K562 (cell line): ENCODE results near the gene NDOR1. TPM values are rescaled to one million over a fixed set of nuclear protein-coding genes. Genes with fewer than 3 reads are reported as not detected.

ENCODE experiments used
- ATAC-seq: fragments of 200-7000 bp; cut with Tn5 transposase; 3 replicates; pipeline ENCODE4 v1.9.1; 2020; ENCODE audit warnings: moderate library complexity
- BruUV-seq: library from RNA; stranded (reverse); fragments of 400-500 nt; replicated peaks from 2 replicates; lab custom pipeline; 2021; lab: Mats Ljungman, UMichigan
- CTCF ChIA-PET: fragments of 300-600 bp; formaldehyde crosslinking; extraction: SDS; loops from one replicate; lab custom pipeline; 2021; ENCODE audit warnings: low intra/inter-chr PET ratio; lab: Yijun Ruan, JAX
- POLR2A ChIA-PET: fragments of 300-600, 350-650 bp; sonication (Branson Sonifier 250); formaldehyde crosslinking; extraction: SDS; loops from one replicate; lab custom pipeline; 2021; ENCODE audit warnings: antibody characterized with exemption, inconsistent platforms; lab: Yijun Ruan, JAX
- DNase-seq, 4 experiments: peaks; one replicate each; pipeline versions ENCODE4 v3.0.0 to v3.0.0-alpha.2; 2011 to 2018; ENCODE audit warnings: low spot score in 3 of 4, mixed read lengths in 3 of 4; ENCODE audit errors: extremely low read depth in 1 of 4
- FAIRE-seq: peaks from 2 replicates; lab custom pipeline; 2011; peaks lifted over from hg19 to GRCh38; lab: Jason Lieb, UNC
- H2AFZ ChIP-seq: 2 replicates; pipeline ENCODE4 v1.6.0; 2011; ENCODE audit warnings: low read depth, low read length, control low read depth, inconsistent platforms
- H3K27ac ChIP-seq: fragments of 200-600 bp; 3 replicates; pipeline ENCODE4 v1.8.0; 2011; ENCODE audit warnings: low read depth, mild to moderate bottlenecking, control low read depth, inconsistent platforms, low read length, moderate library complexity, mixed read lengths; ENCODE audit errors: extremely low read depth
- H3K27me3 ChIP-seq, 2 experiments: fragments of 300-600 bp in 1 of 2; 2 replicates in 1 of 2; 3 replicates in 1 of 2; pipeline versions ENCODE4 v1.6.0 to v1.8.0; 2011; ENCODE audit warnings: inconsistent platforms in 2 of 2, low read length in 2 of 2, mild to moderate bottlenecking in 1 of 2, mixed read lengths in 1 of 2, moderate library complexity in 1 of 2; ENCODE audit not compliant: control insufficient read depth in 2 of 2, insufficient read depth in 2 of 2
- H3K36me3 ChIP-seq: fragments of 300-600 bp; 3 replicates; pipeline ENCODE4 v1.8.0; 2011; ENCODE audit warnings: mild to moderate bottlenecking, low read length, inconsistent platforms; ENCODE audit not compliant: control insufficient read depth, insufficient read depth
- H3K4me1 ChIP-seq, 2 experiments: fragments of 200-600 bp in 1 of 2; replicated peaks in 1 of 2; 2 replicates in 1 of 2; 3 replicates in 1 of 2; pipeline versions ENCODE4 v1.5.1 to v1.8.0; 2011; ENCODE audit warnings: inconsistent platforms in 2 of 2, low read length in 2 of 2, mild to moderate bottlenecking in 1 of 2, mixed read lengths in 1 of 2, moderate library complexity in 1 of 2; ENCODE audit not compliant: control insufficient read depth in 2 of 2, insufficient read depth in 2 of 2
- H3K4me2 ChIP-seq: 2 replicates; pipeline ENCODE4 v1.6.1; 2011; ENCODE audit warnings: low read length, control low read depth, inconsistent platforms, mixed read lengths; ENCODE audit not compliant: insufficient read depth
- H3K4me3 ChIP-seq: fragments of 200-600 bp; sonication (generic), shearing (Covaris generic); 2 replicates; pipeline ENCODE4 v1.5.1; 2016; ENCODE audit warnings: control low read depth, inconsistent platforms
- H3K79me2 ChIP-seq: fragments of 200-600 bp; 3 replicates; pipeline ENCODE4 v1.8.0; 2011; ENCODE audit warnings: low read length, inconsistent platforms; ENCODE audit not compliant: control insufficient read depth, insufficient read depth
- H3K9ac ChIP-seq, 2 experiments: 2 replicates each; pipeline versions ENCODE4 v1.6.0 to v1.6.1; 2011; ENCODE audit warnings: low read depth in 2 of 2, low read length in 2 of 2, control low read depth in 1 of 2, inconsistent platforms in 1 of 2, mild to moderate bottlenecking in 1 of 2, mixed read lengths in 1 of 2; ENCODE audit not compliant: insufficient read depth in 1 of 2
- H3K9me1 ChIP-seq: one replicate; pipeline ENCODE4 v1.6.0; 2011; ENCODE audit warnings: inconsistent platforms, mild to moderate bottlenecking, low read length, moderate library complexity; ENCODE audit not compliant: control insufficient read depth, insufficient read depth
- H3K9me3 ChIP-seq: replicated peaks from 2 replicates; pipeline ENCODE4 v1.5.1; 2011; ENCODE audit warnings: low read depth, low read length, inconsistent platforms; ENCODE audit not compliant: control insufficient read depth, insufficient read depth
- H4K20me1 ChIP-seq: replicated peaks from 2 replicates; pipeline ENCODE4 v1.6.1; 2011; ENCODE audit warnings: low read length, inconsistent platforms, mixed read lengths; ENCODE audit not compliant: control insufficient read depth, insufficient read depth
- ATF2 ChIP-seq: sonication (generic); formaldehyde crosslinking; IDR thresholded peaks from 2 replicates; pipeline ENCODE4 v1.8.1; 2022; ENCODE audit warnings: missing genetic modification reagents
- EZH2 ChIP-seq: IDR thresholded peaks from 2 replicates; pipeline ENCODE4 v1.6.1; 2012; ENCODE audit warnings: low read depth, mild to moderate bottlenecking, inconsistent platforms, low read length, borderline replicate concordance
- HDAC6 ChIP-seq: IDR thresholded peaks from 2 replicates; pipeline ENCODE4 v1.6.1; 2012; ENCODE audit warnings: low read depth, mild to moderate bottlenecking, control low read depth, inconsistent platforms, low read length, moderate library complexity
- HNRNPL ChIP-seq: fragments of 200-400 bp; formaldehyde crosslinking; IDR thresholded peaks from 2 replicates; pipeline ENCODE4 v1.6.1; 2017; ENCODE audit warnings: low read depth, mild to moderate bottlenecking, low read length
- NRF1 ChIP-seq, 2 experiments: fragments of 450-650 bp; IDR thresholded peaks in 1 of 2; conservative IDR thresholded peaks in 1 of 2; 2 replicates each; pipeline ENCODE4 v1.6.1; 2014; ENCODE audit warnings: mild to moderate bottlenecking in 2 of 2
- PCBP1 ChIP-seq: fragments of 200-400 bp; formaldehyde crosslinking; IDR thresholded peaks from 2 replicates; pipeline ENCODE4 v1.6.1; 2018; ENCODE audit warnings: mild to moderate bottlenecking, low read depth, low read length; ENCODE audit not compliant: poor library complexity, severe bottlenecking
- VEZF1 ChIP-seq: fragments of 200-800 bp; sonication (Bioruptor generic); IDR thresholded peaks from 2 replicates; pipeline ENCODE4 v1.6.1; 2017; ENCODE audit warnings: missing genetic modification characterization, missing compliant biosample characterization
- ZNF449 ChIP-seq: fragments of 250-450 bp; sonication (Bioruptor Pico); IDR thresholded peaks from 2 replicates; pipeline ENCODE4 v1.8.0; 2022; ENCODE audit warnings: moderate library complexity, mild to moderate bottlenecking, inconsistent platforms
- WGBS: fragments of 100-300 bp; shearing (Covaris generic); methylation state at CpG from one replicate; pipeline ENCODE4 v1.1.6; 2016; ENCODE audit warnings: low coverage, mixed read lengths; ENCODE audit not compliant: insufficient coverage; ENCODE audit errors: missing lambda C conversion rate; 5-methylcytosine and 5-hydroxymethylcytosine counted together
- in situ Hi-C: fragments of 300-500 bp; cut with MboI; formaldehyde crosslinking; loops from 4 replicates; pipeline ENCODE4 v1.15.0; 2018; ENCODE audit warnings: inconsistent platforms, mixed read lengths
- intact Hi-C: fragments of 100-400 bp; cut with micrococcal nuclease; formaldehyde crosslinking; loops from 2 replicates; pipeline ENCODE4 v1.14.2; 2022
- polyA plus RNA-seq, 8 experiments: library from polyadenylated mRNA; depleted of rRNA in 4 of 8; stranded (reverse) in 5 of 8; unstranded in 3 of 8; fragments of >200 nt; fragmentation: Nextera tagmentation in 2 of 8; fragmentation: Illumina TruSeq in 1 of 8; extraction: Ambion mirVana in 2 of 8; extraction: Trizol in 1 of 8; gene quantifications; 2 replicates each; pipeline versions ENCODE4 v1.2.1 to v1.2.3, GENCODE V29; 2011 to 2014; ENCODE audit warnings: inconsistent platforms in 1 of 8, missing spikeins in 1 of 8
- total RNA-seq, 7 experiments: library from RNA; depleted of rRNA in 6 of 7; stranded (reverse); fragments of >200 nt in 6 of 7; fragmentation: Illumina TruSeq in 2 of 7; extraction: Trizol in 2 of 7; gene quantifications; 2 replicates each; pipeline versions ENCODE4 v1.2.1 to v1.2.3, GENCODE V29; 2011 to 2021; ENCODE audit warnings: low replicate concordance in 1 of 7
- TF ChIP-seq, protein P1 (sequence below): sonication (generic); formaldehyde crosslinking; IDR thresholded peaks from 2 replicates; pipeline ENCODE4 v1.8.1; 2023; ENCODE audit warnings: mild to moderate bottlenecking, missing genetic modification reagents
- TF ChIP-seq, protein P2 (sequence below): sonication (generic); formaldehyde crosslinking; IDR thresholded peaks from 2 replicates; pipeline ENCODE4 v1.8.1; 2022; ENCODE audit warnings: missing genetic modification reagents

NDOR1 gene
- total and polyA plus RNA-seq, 9 of the 15 experiments (the other 6 are each of a cell fraction or from before 2014, with no cell fraction given): 0.06 to 36.9 (median 6.9) TPM

DNA sequence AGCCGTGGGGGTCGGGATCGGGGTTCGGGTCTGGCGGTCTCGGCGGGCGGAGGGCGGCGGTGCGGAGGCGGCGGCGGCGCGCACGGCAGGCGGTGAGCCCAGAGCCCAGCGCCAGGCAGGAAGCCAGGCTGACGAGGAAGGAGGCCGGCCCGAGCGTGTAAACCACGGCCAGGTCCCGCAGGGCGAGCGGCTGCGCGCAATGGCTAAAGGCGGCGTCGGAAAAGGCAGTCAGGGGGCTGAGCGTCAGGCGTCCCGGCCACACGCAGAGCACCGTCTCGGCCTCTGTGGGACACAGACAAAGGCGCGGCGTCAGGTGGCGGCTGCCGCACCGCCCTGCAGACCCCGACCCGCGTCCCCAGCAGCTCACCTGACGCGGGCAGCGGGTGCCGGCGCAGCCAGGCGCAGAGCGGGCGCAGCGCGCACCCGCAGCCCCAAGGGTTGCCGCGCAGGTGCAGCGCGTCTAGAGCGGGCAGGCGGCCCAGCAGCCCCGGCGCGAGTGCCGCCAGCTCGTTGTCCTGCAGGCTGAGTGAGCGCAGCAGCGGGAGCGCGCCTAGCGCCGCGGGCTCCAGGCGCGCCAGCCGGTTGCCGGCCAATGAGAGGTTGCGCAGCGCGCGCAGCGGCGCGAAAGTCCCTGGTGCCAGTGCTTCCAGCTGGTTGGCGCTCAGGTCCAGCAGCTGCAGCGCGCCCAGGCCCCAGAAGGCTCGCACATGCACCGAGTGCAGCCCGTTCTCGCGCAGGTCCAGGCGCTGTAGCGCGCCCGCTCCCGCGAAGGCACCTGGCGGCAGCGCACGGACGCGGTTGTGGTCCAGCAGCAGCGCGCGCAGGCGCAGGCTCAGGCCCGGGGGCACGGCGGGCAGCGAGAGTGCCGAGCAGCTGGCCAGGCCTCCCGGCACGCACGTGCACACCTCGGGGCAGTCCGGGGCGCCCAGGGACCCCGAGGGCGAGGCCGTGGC, 36.3 kb upstream of the NDOR1 start:
- peaks cover 3% of the 10 kb centered on the region; the same call in 1 of the 2 replicates for H4K20me1 ChIP-seq
- H3K9ac ChIP-seq: peak overlapping the region in 1 of 2 experiments; percentile 78; a peak in 1 of 4 replicates
- peak in 3 of 4 experiments; percentile 41 to 48 (median 45) for DNase-seq
- no peaks in the 10 kb centered on the region for H3K9me3 ChIP-seq
- no peak overlapping the region for H3K27ac ChIP-seq
- H2AFZ ChIP-seq: no peak overlapping the region
- H3K27me3 ChIP-seq: peaks cover 29 to 55% of the 10 kb centered on the region in 2 experiments; a peak in 4 of 5 replicates
- H3K9me1 ChIP-seq: no peaks in the 10 kb centered on the region
- ChIA-PET POLR2A (interaction anchor here (0.6 to 0.7 kb wide), 4 partner anchors 11 to 453 kb away, joined by 3 to 4 read pairs (median 4); partner anchors contain the start of genes GRIN1 and TOR4A), CTCF (no interaction called here)
- WGBS: 12% methylated on average over 81 of the region's 124 CpGs
- 0 out of 2 replicates have a peak overlapping the region, but pooled peaks have one; percentile 5 for H3K4me2 ChIP-seq
- peaks cover 0 to 98% of the 10 kb centered on the region in 2 experiments; a peak in 2 of 5 replicates for H3K4me1 ChIP-seq
- no TSS peak for BruUV-seq
- in situ Hi-C loops (no loop called here), intact Hi-C loops (no loop called here)
- H3K36me3 ChIP-seq: no peaks in the 10 kb centered on the region
- H3K4me3 ChIP-seq: peak overlapping the region; percentile 13; the same call in 1 of the 2 replicates
- H3K79me2 ChIP-seq: no peaks in the 10 kb centered on the region
- peak; percentile 38 for ATAC-seq
- no peak for FAIRE-seq
- TF ChIP-seq PCBP1 (peak; percentile 27), NRF1 (conservative IDR thresholded peaks at IDR 0.05 in 1 of 2, IDR thresholded peaks at IDR 0.05 in 1 of 2) (peak; percentile 54 to 57; a peak in 2 of 4 replicates), VEZF1 (CRISPR knock-in tag) (no peak), HNRNPL (peak; percentile 46; the same call in 1 of the 2 replicates), ZNF449 (no peak), ATF2 (peak; percentile 38; the same call in 1 of the 2 replicates), EZH2 (0 out of 2 replicates have a peak, but pooled peaks have one; percentile 43), HDAC6 (peak; percentile 87; the same call in 1 of the 2 replicates)
- TF ChIP-seq, protein P1, sequence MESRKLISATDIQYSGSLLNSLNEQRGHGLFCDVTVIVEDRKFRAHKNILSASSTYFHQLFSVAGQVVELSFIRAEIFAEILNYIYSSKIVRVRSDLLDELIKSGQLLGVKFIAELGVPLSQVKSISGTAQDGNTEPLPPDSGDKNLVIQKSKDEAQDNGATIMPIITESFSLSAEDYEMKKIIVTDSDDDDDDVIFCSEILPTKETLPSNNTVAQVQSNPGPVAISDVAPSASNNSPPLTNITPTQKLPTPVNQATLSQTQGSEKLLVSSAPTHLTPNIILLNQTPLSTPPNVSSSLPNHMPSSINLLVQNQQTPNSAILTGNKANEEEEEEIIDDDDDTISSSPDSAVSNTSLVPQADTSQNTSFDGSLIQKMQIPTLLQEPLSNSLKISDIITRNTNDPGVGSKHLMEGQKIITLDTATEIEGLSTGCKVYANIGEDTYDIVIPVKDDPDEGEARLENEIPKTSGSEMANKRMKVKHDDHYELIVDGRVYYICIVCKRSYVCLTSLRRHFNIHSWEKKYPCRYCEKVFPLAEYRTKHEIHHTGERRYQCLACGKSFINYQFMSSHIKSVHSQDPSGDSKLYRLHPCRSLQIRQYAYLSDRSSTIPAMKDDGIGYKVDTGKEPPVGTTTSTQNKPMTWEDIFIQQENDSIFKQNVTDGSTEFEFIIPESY (CRISPR knock-in tag): peak; percentile 95
- TF ChIP-seq, protein P2, sequence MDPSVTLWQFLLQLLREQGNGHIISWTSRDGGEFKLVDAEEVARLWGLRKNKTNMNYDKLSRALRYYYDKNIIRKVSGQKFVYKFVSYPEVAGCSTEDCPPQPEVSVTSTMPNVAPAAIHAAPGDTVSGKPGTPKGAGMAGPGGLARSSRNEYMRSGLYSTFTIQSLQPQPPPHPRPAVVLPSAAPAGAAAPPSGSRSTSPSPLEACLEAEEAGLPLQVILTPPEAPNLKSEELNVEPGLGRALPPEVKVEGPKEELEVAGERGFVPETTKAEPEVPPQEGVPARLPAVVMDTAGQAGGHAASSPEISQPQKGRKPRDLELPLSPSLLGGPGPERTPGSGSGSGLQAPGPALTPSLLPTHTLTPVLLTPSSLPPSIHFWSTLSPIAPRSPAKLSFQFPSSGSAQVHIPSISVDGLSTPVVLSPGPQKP (CRISPR knock-in tag): no peak
